CD4-positive, alpha-beta T cell treated with Interferon alpha-2 for 1 hour (primary cell): ENCODE results near the gene HOXC5.

ENCODE experiments used
- DNase-seq, 2 donors: peaks; one replicate each; pipeline ENCODE4 v3.0.0-alpha.2; 2020 to 2022

Gene HOXC5

GRCh38 chr12:54021432-54022013, 11.3 kb upstream of the HOXC5 start:
- DNase-seq: no peak

- no peak for DNase-seq
Observed at GRCh38 chr12:54022960-54023884, 9.6 kb upstream of the HOXC5 start.

- no peak for DNase-seq
Observed at GRCh38 chr12:54024127-54024526, 8.7 kb upstream of the HOXC5 start.

GRCh38 chr12:54024581-54025305, 8.1 kb upstream of the HOXC5 start:
- no peak for DNase-seq

- DNase-seq: no peak
Observed at GRCh38 chr12:54025499-54026405, 7.1 kb upstream of the HOXC5 start.

GRCh38 chr12:54026640-54027441, 6.0 kb upstream of the HOXC5 start:
- DNase-seq: no peak

GRCh38 chr12:54027442-54027786, 5.4 kb upstream of the HOXC5 start:
- no peak for DNase-seq

- no peak for DNase-seq
Observed at GRCh38 chr12:54028314-54029201, 4.3 kb upstream of the HOXC5 start, which contains the start of gene HOXC6. HOXC6 (plus strand) TSS chr12:54028440; CDS start chr12:54028522, 82 bp downstream.

GRCh38 chr12:54029529-54030441, 3.1 kb upstream of the HOXC5 start:
- DNase-seq: no peak

- no peak for DNase-seq
Observed at GRCh38 chr12:54030442-54030801, 2.4 kb upstream of the HOXC5 start.

GRCh38 chr12:54030889-54031471, 1.9 kb upstream of the HOXC5 start:
- DNase-seq: no peak

- no peak for DNase-seq
Observed at GRCh38 chr12:54031480-54031879, 1.4 kb upstream of the HOXC5 start.

- no peak for DNase-seq
Observed at GRCh38 chr12:54032086-54032619, 697 bp upstream of the HOXC5 start.

GRCh38 chr12:54033106-54033979, 493 bp downstream of the HOXC5 start:
- no peak for DNase-seq

GRCh38 chr12:54033980-54034784, 1.3 kb downstream of the HOXC5 start:
- DNase-seq: no peak

- no peak for DNase-seq
Observed at GRCh38 chr12:54034785-54035310, 2.0 kb downstream of the HOXC5 start.
